Type B pancreatic cell (in vitro differentiated cells): ENCODE results near the gene SIK1. TPM values are rescaled to one million over a fixed set of nuclear protein-coding genes. Genes with fewer than 3 reads are reported as not detected.

Experiments
- DNase-seq: peaks from one replicate; pipeline ENCODE4 v3.0.0; 2021; ENCODE audit warnings: mixed read lengths; ENCODE audit not compliant: unreplicated experiment; ENCODE audit errors: extremely low spot score
- H3K27ac Mint-ChIP-seq: 2 replicates; pipeline ENCODE4 v1.8.0; 2021; ENCODE audit warnings: mild to moderate bottlenecking, mixed read lengths
- H3K27me3 Mint-ChIP-seq: 2 replicates; pipeline ENCODE4 v1.8.0; 2021; ENCODE audit warnings: mixed read lengths
- H3K36me3 Mint-ChIP-seq: 2 replicates; pipeline ENCODE4 v1.8.0; 2021; ENCODE audit warnings: mixed read lengths
- H3K4me1 Mint-ChIP-seq: one replicate; pipeline ENCODE4 v1.8.0; 2021; ENCODE audit warnings: mixed read lengths; ENCODE audit not compliant: unreplicated experiment
- H3K4me3 Mint-ChIP-seq: 2 replicates; pipeline ENCODE4 v1.8.0; 2021; ENCODE audit warnings: mild to moderate bottlenecking, mixed read lengths
- H3K9me3 Mint-ChIP-seq: 2 replicates; pipeline ENCODE4 v1.8.0; 2021; ENCODE audit warnings: mixed read lengths
- CTCF ChIP-seq: fragments of 200-600 bp; sonication (generic); conservative IDR thresholded peaks from 2 replicates; pipeline ENCODE4 v1.5.0; 2021; ENCODE audit warnings: antibody characterized with exemption, mild to moderate bottlenecking
- total RNA-seq: library from RNA; stranded (reverse); gene quantifications from 2 replicates; pipeline ENCODE4 v1.2.1, GENCODE V29; 2021; ENCODE audit warnings: low replicate concordance

Gene SIK1
- total RNA-seq, 1 donor from 2014 or later: 17.0 TPM

GRCh38 chr21:43364851-43365424 lies 62.0 kb downstream of the SIK1 start:
- peaks cover 28% of the 10 kb centered on the region for H3K4me1 Mint-ChIP-seq
- no peak for TF ChIP-seq CTCF
- H3K9me3 Mint-ChIP-seq: no peaks in the 10 kb centered on the region
- no peak overlapping the region for H3K4me3 Mint-ChIP-seq
- no peaks in the 10 kb centered on the region for H3K36me3 Mint-ChIP-seq
- peak overlapping the region; percentile 41 for H3K27ac Mint-ChIP-seq
- H3K27me3 Mint-ChIP-seq: peaks cover 4% of the 10 kb centered on the region
- no peak for DNase-seq

Other genes starting within 250 kb of the SIK1 start
- 1.1 and 1.3 TPM in 2 replicates for gene HSF2BP, start 232.4 kb upstream of the SIK1 start, total RNA-seq
- gene RRP1B, start 232.4 kb upstream of the SIK1 start, total RNA-seq: 27.7 and 43.3 TPM in 2 replicates